Hepatocyte (in vitro differentiated cells): ENCODE measurements around the gene ALDOC.

ENCODE experiments used
- EZH2 ChIP-seq: fragments of 200-600 bp; sonication (generic); IDR thresholded peaks from 2 replicates; pipeline ENCODE4 v1.6.1; 2016; ENCODE audit warnings: antibody characterized with exemption, mild to moderate bottlenecking, borderline replicate concordance
- TF ChIP-seq, protein P1 (sequence below): fragments of 200-600 bp; sonication (generic); IDR thresholded peaks from 2 replicates; pipeline ENCODE4 v1.5.1; 2016; ENCODE audit warnings: antibody characterized with exemption, mild to moderate bottlenecking; ENCODE audit not compliant: poor library complexity

DNA sequence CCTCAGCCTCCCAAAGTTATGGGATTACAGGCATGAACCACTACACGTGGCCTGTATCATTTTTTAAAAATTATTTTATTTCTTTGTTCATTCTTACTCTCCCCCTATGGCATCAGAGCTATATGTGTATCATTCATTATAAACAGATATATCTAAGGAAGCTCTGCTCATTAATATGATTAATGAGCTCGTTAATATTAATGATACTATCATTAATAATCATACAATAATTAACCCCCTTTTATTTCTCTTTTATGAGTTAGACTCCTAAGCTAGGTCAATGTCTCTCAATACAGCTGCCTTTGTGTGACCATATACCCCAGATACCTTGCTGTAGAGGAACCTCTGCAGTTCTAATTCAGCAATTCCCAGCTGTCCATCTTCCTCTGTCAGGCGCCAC is 41.8 kb upstream of the ALDOC start:
- TF ChIP-seq, protein P1, sequence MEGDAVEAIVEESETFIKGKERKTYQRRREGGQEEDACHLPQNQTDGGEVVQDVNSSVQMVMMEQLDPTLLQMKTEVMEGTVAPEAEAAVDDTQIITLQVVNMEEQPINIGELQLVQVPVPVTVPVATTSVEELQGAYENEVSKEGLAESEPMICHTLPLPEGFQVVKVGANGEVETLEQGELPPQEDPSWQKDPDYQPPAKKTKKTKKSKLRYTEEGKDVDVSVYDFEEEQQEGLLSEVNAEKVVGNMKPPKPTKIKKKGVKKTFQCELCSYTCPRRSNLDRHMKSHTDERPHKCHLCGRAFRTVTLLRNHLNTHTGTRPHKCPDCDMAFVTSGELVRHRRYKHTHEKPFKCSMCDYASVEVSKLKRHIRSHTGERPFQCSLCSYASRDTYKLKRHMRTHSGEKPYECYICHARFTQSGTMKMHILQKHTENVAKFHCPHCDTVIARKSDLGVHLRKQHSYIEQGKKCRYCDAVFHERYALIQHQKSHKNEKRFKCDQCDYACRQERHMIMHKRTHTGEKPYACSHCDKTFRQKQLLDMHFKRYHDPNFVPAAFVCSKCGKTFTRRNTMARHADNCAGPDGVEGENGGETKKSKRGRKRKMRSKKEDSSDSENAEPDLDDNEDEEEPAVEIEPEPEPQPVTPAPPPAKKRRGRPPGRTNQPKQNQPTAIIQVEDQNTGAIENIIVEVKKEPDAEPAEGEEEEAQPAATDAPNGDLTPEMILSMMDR, result no peak
- no peak for TF ChIP-seq EZH2
